Stimulated activated naive CD8-positive, alpha-beta T cell treated with anti-CD3 and anti-CD28 coated beads, Interleukin-15, Interleukin-2, amounts not matched to agents 100 U/mL and 50 U/mL, for 24 hours (primary cell): ENCODE measurements around the gene WNT3.
"Not testable (repeated sequence)": the region's sequence is repeated elsewhere in the genome, so short reads cannot be mapped to it uniquely, and the experiment has no call there.

Experiments used
- ATAC-seq: fragments of 150-1000 bp; cut with Tn5 transposase; one replicate; pipeline ENCODE4 v1.10.0; 2021
- DNase-seq: peaks from one replicate; pipeline ENCODE4 v3.0.0; 2021

The WNT3 gene

DNA sequence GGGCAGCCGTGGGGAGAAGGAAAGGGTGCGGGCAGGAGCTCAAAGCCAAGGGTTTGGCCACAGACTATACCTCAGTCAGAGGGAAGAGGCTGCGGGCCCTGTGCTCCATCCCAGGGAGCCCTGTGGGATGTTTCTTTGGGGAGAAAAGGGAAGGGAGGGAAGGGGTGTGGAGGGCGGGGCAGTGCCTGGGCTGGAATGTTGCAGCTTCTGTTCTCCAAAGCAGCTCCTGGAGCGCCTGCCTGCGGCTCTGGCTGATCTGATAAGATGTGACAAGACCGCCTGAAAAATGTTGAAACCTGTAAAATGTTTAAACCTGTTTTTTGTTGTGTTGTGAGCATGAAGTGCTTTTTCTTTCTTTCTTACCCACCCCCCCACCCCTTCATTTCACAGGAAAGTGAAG, 32.8 kb downstream of the WNT3 start:
- no peak for ATAC-seq

DNA sequence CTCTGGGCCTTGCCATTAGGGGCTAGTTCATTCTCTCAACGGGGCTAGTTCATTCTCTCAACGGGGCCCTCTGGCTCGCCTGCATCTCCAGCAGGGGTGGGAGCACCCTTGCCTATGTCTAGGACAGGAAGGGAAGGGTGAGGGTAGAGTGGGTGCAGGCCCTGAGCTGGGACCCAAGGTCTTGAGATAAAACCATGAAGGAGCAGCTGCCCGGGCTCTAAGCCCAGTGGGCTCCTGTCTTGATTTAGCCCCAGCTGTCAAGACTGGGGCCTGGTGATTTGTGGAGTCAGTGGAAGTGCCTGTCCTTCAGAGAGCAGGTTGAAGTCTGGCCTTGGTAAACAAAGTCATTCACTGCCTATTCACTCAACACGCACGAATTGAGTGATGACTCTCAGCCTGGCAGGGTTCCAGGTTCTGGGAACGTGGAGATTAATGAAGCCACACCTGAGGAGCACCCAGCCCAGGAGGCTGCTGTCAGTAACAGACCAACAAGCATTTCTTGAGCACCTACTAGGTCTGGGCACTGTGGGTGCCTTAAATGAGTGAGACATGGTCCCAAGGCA, 35.4 kb downstream of the WNT3 start:
- DNase-seq (no peak), ATAC-seq (no peak)

More for the DNA sequence above, 32.8 kb downstream of the WNT3 start:
- no peak for DNase-seq

DNA sequence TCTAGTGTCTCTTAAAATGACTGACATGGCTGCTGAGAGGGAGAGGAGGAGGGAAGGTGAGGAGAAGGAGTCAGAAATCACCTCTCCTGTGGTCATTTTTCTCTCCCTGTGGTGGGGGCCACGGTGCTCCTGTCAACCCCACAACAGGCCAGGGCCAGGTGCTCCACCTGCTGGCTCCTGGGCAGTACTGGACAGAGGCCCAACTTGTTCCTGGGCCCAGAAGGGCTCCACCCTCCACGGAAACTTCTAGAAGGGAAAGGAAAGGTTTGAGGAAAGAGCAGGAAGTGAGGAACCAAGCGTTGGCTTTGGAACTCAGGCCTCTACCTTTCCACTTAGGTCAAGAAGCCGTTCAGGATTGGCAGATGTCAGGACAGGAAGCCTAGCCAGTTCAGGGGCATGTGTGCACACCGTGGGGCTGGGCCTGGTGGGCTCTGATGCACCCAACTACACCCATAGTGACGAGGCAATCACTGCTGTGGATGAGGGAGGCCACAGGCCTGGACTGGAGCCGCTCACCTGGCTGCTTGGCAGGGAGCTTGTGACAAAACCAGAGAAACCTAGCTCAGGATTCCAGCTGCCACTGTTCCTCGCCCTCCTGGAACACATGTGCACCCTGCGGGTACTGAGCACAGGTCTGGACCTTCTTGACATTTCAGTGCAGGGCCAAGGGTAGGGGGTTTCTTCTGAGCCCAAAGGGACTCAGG, 36.1 kb downstream of the WNT3 start:
- DNase-seq (peak; percentile 23), ATAC-seq (no peak)

DNA sequence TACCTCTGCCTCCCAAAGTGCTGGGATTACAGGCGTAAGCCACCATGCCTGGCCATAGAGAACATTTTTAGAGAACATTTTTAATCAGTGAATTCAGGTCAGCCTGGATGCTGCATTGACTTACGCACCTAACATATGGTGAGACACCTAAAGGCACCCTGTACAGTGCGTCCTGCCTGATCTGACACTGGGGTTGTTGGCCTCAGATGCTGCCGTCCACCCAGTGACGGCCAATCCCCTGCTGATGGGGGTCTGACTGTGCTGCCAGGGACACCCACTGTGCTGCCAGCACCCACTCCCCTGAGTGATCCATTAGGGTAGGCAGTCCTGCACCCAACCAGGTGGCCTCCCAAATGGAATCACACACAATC, 38.5 kb downstream of the WNT3 start:
- DNase-seq = no peak
- ATAC-seq = no peak

DNA sequence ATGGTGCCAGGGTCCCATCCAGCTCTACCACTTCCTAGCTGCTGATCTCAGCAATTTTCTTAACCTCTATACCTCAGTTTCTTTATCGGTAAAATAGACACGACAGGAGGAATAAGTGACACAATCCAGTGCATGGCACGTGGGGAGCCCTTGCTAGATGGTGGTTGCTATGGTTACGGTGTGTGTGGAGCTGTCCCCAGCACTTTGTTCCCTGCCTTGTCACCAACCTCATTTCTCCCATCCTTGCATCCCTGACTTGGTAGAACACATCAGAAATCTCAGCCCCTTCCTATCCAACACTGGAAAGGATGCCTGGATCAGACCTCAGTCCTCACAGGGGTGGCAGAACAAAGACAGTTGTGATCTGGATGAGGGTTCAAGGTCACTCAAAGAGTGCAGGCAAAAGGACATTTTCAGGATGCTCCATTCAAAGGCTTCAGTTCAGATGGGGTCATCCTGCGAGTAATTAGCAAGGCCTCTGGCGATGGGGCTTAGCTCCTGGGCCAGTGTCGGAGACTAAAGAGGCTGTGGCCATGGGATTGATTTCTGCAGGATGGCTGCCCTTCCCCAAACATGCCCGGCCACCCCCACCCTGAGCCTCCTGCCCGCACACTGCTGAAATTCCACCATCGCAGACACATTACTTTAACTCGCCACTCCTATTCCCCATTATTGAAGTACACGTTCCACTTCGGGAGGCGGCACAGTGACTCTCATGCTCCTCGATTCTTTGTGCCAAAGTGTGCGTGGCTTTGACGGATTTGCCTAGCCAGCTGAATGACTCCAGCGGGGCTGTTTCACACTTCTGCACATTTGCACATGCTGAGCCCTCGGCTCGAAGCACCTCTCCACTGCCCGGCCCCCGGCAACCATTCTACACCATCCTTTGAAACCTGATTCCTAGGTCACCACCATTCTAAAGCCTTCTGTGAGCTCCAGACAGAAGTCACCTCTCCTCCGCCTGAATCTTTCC, 40.3 kb downstream of the WNT3 start:
- DNase-seq = no peak
- no peak for ATAC-seq

DNA sequence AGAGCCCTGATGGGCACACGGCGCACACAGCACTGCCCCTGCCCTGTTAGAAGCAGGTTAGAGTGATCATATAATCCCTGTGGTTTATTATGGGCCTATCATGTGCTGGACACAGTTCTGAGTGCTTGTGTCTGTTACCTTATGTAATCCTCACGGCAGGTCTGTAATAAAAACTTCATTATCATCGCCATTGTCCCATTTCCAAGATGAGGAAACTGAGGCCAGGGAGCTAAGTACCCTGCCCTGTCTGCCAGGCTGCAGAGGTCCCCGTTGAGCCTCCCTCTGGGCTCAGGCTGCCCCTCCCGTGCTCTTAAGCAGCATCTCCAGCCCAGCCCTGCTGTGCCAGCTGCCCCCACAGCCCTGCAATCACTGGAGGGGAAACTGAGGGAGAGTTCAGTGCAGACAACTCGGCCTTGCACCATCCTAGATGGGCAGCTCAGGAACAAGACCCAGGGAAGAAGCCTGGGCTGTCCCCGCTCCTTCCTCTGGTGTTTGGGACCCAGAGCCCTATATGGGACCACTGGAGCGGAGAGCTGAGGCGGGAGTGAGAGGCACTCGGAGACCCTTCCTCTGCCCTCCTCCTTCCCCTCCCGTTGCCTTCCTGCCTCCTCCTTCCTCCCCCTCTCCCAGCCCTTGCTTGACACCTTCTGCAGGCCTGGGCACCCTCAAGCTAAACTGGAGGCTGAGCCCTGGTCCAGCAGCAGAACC, 42.0 kb downstream of the WNT3 start:
- ATAC-seq = no peak
- DNase-seq = no peak

DNA sequence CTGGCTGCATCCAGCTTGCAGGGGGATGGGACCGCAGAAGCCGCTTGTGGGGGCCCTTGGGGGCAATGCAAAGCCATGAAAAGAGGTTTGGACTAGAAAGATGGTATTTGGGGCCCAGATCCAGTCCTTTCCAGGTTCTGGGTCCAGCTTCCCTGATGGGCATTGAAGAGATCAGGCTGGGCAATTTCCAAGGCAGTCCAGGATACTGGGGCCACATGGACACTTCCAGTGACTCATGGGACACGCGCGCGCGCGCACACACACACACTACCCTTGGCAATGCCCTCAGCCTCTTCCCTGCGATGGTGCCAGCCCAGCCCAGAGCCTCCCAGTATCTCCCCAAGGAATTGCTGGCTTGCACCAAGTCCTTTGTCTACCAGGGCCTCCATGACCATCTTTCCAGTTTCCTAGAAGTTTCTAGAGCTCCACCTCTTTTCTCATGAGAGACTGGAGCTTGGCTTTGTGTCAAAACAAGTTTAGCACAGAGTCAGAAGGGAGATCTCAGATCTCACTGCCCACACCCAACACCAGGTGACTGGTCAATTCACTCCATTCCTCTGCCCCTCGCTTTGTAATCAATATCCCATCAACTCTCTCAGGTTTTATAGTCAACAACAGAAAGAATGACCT, 44.3 kb downstream of the WNT3 start:
- no peak for ATAC-seq
- DNase-seq = no peak

DNA sequence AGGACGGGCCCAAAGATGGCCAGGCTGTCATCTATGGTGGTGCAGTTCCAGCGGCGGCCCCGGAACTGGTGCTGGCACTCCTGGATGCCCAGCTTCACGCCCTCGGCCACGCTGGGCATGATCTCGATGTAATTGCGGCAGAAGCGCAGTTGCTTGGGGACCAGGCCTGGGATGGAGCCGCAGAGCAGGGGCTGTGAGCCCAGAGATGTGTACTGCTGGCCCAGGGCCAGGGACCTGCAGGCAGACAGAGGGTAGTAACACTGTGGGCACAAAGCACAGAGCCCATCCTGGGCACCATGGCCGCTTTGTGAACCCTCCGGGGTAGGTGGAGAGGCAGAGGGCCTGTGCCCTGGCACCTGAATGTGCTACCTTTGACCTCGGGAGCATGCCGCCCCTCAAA, 44.8 kb downstream of the WNT3 start:
- no peak for DNase-seq
- ATAC-seq = no peak

DNA sequence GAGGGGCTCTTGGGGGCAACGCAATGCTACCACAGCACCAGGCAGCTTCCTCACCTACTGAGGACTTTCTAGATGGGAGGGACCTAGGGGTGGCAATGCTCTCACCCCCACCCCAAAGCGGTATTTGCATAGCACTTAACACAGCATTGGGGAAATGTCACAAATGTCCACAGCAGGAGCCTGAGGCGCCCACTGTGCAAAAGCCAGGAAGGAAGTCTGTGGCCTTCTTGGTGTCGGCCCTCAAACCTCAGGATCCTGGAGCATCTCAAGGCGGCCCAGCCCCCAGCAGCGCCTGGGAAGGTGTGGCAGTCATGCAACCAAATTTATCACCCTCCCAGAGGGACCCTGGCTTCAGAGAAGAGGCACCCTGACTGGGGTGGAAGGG, 45.3 kb downstream of the WNT3 start:
- no peak for DNase-seq
- ATAC-seq = no peak

DNA sequence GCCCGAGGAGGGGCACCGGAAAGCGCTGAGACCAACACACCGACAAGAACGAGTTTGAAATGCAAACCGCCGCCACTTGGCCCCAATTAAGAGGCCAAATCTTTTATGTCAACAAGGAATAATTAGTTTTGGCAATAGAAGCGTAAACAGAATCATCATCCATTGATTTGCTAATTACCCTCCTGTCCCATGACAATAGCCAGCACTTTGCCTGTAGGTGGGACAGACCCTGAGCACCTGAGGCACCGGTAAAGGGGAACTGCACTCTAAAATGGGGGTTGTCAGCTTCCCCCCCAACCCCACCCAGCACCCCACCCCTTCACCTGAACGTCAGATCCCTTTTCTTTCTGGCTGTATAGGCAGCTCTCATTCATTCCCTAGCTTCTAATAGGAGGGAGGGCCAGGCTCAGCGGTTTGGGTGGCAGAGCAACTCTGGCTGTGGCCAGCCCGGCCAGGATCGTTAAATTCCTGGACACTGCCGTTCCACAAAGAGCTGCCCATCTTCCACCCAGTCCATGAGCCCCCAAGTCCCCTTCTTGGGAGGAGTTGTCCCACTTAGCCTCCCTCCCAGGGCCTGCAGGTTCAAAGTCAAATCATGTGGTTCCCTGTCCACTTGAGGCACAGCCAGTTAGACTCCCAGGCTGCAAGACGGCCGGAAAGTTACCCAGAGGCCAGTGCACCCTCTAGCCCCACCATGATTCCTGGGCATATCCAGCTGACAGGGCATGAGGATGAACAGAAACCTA, 45.8 kb downstream of the WNT3 start:
- ATAC-seq (no peak), DNase-seq (no peak)

DNA sequence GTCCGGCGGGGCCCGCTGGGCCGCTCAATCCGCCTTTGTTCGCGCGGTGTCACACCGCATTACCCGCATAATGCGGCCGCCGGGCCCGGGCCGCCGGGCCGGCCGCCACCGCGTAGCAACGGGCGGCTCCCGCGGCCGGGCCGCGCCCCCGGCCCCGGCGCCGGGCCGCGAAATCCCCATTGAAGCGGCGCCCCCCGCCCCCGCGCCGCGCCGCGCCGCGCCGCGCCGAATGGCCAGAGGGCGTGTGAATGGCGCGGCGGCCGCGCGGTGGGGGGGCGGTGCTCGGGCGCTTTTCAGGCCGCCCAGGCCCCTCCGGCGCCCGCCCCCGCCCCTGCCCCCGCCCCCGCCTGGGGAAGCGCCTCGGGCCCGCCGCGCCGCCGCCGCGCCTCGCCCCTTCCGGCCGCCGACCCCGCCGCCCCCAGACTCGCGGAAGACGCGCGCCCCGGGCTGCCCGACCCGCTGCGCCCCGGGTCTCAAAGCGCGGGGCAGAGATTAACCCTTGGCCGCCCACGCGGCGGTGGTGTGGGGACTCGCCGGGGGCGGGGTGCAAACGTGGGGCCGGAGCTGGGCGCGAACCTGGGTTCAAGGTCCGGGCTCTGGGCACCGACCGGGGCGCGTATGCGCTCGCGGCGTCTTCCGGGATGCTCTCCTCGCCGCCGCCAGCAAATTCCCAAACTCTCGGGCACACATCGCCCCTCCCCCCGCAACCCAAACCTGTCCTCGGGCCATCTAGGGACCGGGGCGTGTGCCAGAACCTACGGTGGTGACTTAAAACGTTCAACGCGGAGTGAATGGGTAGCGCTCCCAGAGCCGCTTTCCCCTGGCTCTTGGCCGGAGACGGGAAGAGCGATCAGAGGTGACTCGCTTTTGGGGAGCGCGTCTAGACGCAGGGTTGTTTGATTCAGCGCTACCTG, 46.7 kb downstream of the WNT3 start:
- ATAC-seq (no peak), DNase-seq (peak; percentile 20)

DNA sequence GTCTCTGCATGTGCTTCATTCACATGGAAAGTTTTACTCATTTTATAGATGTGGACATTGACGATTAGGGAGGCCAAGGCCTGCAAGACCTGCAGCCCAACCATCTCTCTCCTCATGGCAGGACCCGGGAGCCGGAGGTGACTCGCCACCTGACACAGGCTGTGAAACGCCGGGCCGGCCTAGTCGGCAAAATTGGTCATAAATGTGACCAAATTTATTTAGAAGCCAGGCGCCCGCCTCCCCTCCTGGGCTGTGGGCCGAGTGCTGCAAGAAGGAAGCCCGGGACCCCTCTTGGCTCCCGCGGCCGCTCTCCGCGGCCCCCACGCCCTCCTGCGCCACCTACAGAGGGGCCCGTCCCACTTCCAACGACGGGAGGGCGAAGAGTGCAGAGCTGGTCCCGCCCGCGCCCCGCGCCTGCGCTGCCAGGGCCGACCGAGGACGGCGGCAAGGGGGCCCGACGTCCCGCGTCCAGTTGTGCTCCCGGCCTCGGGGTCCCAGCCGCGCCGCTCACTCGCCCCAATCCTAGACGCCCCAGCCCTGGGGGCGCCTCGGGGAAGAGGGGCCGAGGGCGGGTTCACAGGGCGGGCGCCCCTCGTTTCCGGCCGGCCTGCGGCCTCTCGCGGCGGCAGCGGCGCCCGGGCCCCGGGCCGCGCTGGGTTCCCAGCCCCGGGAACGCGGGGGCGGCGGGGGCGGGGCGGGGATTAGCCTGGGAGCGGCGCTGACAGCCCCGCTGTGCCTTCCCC, 47.5 kb downstream of the WNT3 start:
- DNase-seq = peak; percentile 41
- ATAC-seq = peak; percentile 54

DNA sequence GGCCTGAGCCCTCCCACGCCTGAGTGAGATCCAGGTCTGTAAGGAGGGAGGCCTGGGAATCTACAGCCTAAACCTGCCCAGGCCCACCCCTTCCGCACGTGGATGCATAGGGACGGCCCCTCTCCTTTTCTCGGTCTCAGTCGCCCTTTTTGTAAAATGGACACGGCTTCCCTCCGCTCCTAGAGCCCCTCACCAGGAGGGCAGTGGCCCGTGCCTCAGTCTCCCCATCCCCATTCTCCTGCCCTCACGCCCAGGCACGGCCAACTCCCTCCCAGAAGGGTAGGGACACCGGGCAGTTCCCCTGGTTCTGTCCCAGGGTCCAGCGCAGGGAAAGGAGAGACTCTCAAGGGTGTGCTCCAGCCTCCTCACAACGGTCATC, 48.1 kb downstream of the WNT3 start:
- DNase-seq (no peak), ATAC-seq (no peak)

DNA sequence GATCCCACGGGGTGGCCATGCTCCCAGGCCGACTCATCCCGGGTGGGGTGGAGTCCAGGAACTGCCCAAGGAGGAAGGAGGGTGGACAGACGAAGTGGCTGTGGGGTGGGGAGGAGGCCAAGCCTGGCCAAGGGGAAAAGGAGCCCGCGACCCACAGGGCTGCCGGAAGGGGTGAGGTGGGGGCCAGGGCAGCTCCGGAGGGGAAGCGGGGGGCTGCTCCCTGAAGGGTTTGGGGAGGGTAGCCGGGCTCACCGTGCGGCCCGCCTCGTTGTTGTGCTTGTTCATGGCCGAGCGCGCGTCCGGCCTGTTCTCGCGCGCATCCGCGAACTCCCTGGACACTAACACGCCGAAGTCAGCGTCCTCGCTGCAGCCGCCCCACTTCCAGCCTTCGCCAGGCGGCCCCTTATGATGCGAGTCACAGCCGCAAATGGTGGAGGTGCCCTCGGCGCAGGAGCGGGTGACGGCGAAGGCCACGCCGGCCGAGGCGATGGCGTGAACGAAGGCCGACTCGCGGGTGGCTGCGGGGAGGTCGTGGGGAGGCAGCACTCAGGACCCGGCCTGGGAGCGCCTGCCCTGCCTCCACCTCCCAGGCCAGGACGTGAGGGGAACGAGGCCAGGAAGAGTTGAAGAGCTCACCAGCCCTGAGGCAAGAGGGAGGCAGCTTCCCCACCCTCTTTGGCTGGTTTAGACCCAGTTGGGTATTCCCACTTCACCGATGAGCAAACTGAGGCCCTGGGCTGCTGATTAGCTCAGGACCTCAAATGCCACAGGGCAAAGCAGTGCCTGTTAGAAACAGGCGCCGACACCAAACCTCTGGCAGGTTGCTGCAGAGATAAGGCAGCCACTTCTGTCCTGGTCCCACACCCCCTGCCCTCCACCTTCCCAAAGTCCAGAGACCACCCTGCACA, 48.7 kb downstream of the WNT3 start:
- no peak for ATAC-seq
- peak; percentile 22 for DNase-seq

DNA sequence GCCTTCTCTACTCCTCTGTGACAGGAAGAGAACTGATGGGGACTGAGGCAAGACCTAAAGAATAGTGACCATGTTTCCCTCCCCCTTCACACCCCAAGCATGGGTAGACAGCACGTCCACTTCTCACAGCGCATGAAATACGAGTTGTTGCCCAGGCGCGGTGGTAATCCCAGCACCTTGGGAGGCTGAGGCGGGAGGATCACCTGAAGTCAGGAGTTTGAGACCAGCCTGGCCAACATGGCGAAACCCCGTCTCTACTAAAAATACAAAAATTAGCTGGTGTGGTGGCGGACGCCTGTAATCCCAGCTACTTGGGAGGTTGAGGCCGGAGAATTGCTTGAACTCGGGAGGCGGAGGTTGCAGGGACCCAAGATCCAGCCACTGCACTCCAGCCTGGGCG, 49.6 kb downstream of the WNT3 start:
- not testable (repeated sequence) for ATAC-seq, DNase-seq

DNA sequence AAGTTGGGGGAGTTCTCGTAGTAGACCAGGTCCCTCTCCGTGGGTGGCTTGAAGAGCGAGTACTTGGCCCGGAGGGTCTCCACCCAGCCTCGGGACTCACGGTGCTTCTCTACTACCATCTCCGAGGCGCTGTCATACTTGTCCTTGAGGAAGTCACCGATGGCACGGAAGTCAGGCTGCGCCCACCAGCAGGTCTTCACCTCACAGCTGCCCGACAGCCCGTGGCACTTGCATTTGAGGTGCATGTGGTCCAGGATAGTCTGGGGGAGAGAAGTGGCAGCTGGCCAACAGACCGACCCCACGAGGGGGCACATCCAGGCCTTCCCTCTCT, 50.0 kb downstream of the WNT3 start:
- ATAC-seq = no peak
- no peak for DNase-seq

DNA sequence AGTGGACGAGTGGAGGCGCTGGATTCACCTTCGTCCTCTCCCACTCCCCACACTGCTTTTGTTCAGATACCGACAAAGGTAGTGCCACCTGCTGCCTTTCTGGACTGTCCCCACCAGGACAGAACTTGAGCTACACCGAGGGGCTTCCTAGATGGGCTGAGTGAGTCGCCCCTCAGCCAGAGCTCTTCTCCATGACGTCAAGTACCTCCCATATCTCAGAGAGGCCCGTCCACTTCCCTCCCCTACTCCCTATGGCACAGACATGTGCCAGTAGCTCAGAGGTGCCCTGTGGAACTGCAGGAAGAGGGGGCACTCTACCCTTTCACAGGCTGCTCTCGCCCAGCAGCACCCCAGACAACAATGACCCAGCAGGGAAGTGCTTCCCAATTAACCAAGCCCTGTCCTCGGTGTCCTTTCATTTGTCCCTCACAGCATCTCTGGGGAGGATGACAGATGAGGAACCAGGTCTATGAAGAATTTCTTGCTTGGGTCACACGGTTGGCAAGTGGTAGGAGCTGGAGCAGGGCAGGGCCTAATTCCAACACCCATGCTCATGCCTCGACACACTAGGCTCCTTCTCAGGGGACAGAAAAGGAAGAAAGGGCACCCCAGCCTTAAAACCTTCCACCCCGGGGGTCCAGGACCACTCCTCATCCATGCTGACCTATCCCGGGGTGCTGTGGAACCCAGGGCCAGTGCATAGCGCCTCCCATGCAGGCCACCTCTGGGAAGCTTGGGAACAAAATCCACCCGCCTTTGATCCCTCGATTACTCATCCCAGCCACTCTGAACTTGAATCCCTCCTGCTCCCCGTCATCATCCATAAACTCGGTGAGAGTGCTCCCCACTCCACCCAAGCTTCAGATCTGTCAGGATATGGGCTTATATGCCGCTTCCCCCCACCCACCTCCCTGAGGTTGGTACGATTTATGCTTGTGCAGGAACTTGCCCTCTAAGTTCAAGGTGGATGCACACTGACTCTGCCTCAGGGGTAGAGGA, 51.7 kb downstream of the WNT3 start:
- DNase-seq = no peak
- ATAC-seq = no peak
